ENCODE data around the gene SHCBP1L. TPM values are rescaled to one million over a fixed set of nuclear protein-coding genes. Genes with fewer than 3 reads are reported as not detected.

Gene SHCBP1L
- total and polyA plus RNA-seq, 7 donors = not detected

- WGBS, 2 donors = 91 to 92% methylated on average over 7 of the region's 7 CpGs
- peaks cover 65 to 100% (median 88%) of the 10 kb centered on the region in 4 donors for H3K36me3 ChIP-seq
- no peak for TF ChIP-seq EP300 (IDR thresholded peaks at IDR 0.05)
- TF ChIP-seq POLR2A (IDR thresholded peaks at IDR 0.05) = no peak
- TF ChIP-seq POLR2AphosphoS5 (IDR thresholded peaks at IDR 0.05) = no peak
- no peak for TF ChIP-seq CTCF (IDR thresholded peaks at IDR 0.05)
- DNase-seq = no peak
- intact Hi-C loops (cut with DNase I) = no loop called here
- H3K9me3 ChIP-seq = no peaks in the 10 kb centered on the region
- H3K4me1 ChIP-seq = no peaks in the 10 kb centered on the region
- no peak overlapping the region for H3K27ac ChIP-seq
- no peak overlapping the region for H3K4me3 ChIP-seq
- no peaks in the 10 kb centered on the region for H3K27me3 ChIP-seq
These were observed 75.1 kb downstream of the SHCBP1L start for GRCh38 chr1:182877842-182878241.

GRCh38 chr1:182877331-182877730 lies 75.6 kb downstream of the SHCBP1L start:
- Histone ChIP-seq H3K9me3 (no peaks in the 10 kb centered on the region), H3K27me3 (no peaks in the 10 kb centered on the region), H3K27ac (no peak overlapping the region), H3K36me3 (peaks cover 64 to 100% (median 88%) of the 10 kb centered on the region in 4 donors), H3K4me3 (no peak overlapping the region), H3K4me1 (no peaks in the 10 kb centered on the region)
- intact Hi-C loops (cut with DNase I) = no loop called here
- TF ChIP-seq POLR2AphosphoS5 (IDR thresholded peaks at IDR 0.05) (no peak), CTCF (IDR thresholded peaks at IDR 0.05) (no peak), EP300 (IDR thresholded peaks at IDR 0.05) (no peak), POLR2A (IDR thresholded peaks at IDR 0.05) (no peak)
- DNase-seq = no peak

GRCh38 chr1:182875889-182876288 lies 77.1 kb downstream of the SHCBP1L start:
- Histone ChIP-seq H3K9me3 (no peaks in the 10 kb centered on the region), H3K36me3 (peaks cover 50 to 100% (median 76%) of the 10 kb centered on the region in 4 donors), H3K4me3 (no peak overlapping the region), H3K27ac (no peak overlapping the region), H3K4me1 (no peaks in the 10 kb centered on the region), H3K27me3 (no peaks in the 10 kb centered on the region)
- DNase-seq = no peak
- no peak for TF ChIP-seq POLR2A (IDR thresholded peaks at IDR 0.05)
- TF ChIP-seq EP300 (IDR thresholded peaks at IDR 0.05) = no peak
- no peak for TF ChIP-seq POLR2AphosphoS5 (IDR thresholded peaks at IDR 0.05)
- no peak for TF ChIP-seq CTCF (IDR thresholded peaks at IDR 0.05)
- WGBS, 2 donors = 94 to 96% methylated on average over 2 of the region's 2 CpGs
- intact Hi-C loops (cut with DNase I) = no loop called here

GRCh38 chr1:182872881-182873280 lies 80.1 kb downstream of the SHCBP1L start:
- WGBS, 2 donors = 98 to 99% methylated on average over 3 of the region's 3 CpGs
- Histone ChIP-seq H3K27ac (no peak overlapping the region), H3K4me3 (no peak overlapping the region), H3K27me3 (no peaks in the 10 kb centered on the region), H3K4me1 (no peaks in the 10 kb centered on the region), H3K36me3 (peaks cover 33 to 100% (median 73%) of the 10 kb centered on the region in 4 donors), H3K9me3 (no peaks in the 10 kb centered on the region)
- intact Hi-C loops (cut with DNase I) = no loop called here
- no peak for TF ChIP-seq POLR2A (IDR thresholded peaks at IDR 0.05)
- TF ChIP-seq POLR2AphosphoS5 (IDR thresholded peaks at IDR 0.05) = no peak
- no peak for TF ChIP-seq CTCF (IDR thresholded peaks at IDR 0.05)
- TF ChIP-seq EP300 (IDR thresholded peaks at IDR 0.05) = no peak
- DNase-seq = no peak

GRCh38 chr1:182869241-182869666 lies 83.7 kb downstream of the SHCBP1L start:
- Histone ChIP-seq H3K27me3 (no peaks in the 10 kb centered on the region), H3K4me3 (no peak overlapping the region), H3K36me3 (peaks cover 34 to 100% (median 63%) of the 10 kb centered on the region in 4 donors), H3K4me1 (no peaks in the 10 kb centered on the region), H3K9me3 (no peaks in the 10 kb centered on the region), H3K27ac (no peak overlapping the region)
- 97 to 98% methylated on average over 12 of the region's 12 CpGs for WGBS, 2 donors
- intact Hi-C loops (cut with DNase I) = no loop called here
- TF ChIP-seq CTCF (IDR thresholded peaks at IDR 0.05) = no peak
- peak in 1 of 4 donors; percentile 16 for TF ChIP-seq POLR2AphosphoS5 (IDR thresholded peaks at IDR 0.05)
- no peak for TF ChIP-seq EP300 (IDR thresholded peaks at IDR 0.05)
- no peak for DNase-seq

Measured in sigmoid colon (tissue), 7 donors.